Mesothelial cell of epicardium (in vitro differentiated cells): ENCODE data around the gene LCN12. TPM values are rescaled to one million over a fixed set of nuclear protein-coding genes. Genes with fewer than 3 reads are reported as not detected.

Experiments
- DNase-seq, 2 experiments: peaks; one replicate each; pipeline ENCODE4 v3.0.0; 2021; ENCODE audit warnings: low spot score in 2 of 2; ENCODE audit not compliant: unreplicated experiment in 2 of 2
- H3K27ac Mint-ChIP-seq: 2 replicates; pipeline ENCODE4 v1.8.0; 2021; ENCODE audit warnings: mixed read lengths
- H3K27me3 Mint-ChIP-seq: 2 replicates; pipeline ENCODE4 v1.8.0; 2021; ENCODE audit warnings: low read depth, mixed read lengths
- H3K36me3 Mint-ChIP-seq: 2 replicates; pipeline ENCODE4 v1.8.0; 2021; ENCODE audit warnings: mixed read lengths
- H3K4me1 Mint-ChIP-seq: 2 replicates; pipeline ENCODE4 v1.8.0; 2021; ENCODE audit warnings: mixed read lengths
- H3K4me3 Mint-ChIP-seq: 2 replicates; pipeline ENCODE4 v1.8.0; 2021; ENCODE audit warnings: mild to moderate bottlenecking, moderate library complexity, mixed read lengths
- H3K9me3 Mint-ChIP-seq: 2 replicates; pipeline ENCODE4 v1.8.0; 2021; ENCODE audit warnings: mixed read lengths
- CTCF ChIP-seq: fragments of 200-600 bp; sonication (generic); IDR thresholded peaks from one replicate; pipeline ENCODE4 v1.5.0; 2021; ENCODE audit warnings: antibody characterized with exemption; ENCODE audit not compliant: unreplicated experiment
- total RNA-seq: library from RNA; stranded (reverse); gene quantifications from 3 replicates; pipeline ENCODE4 v1.2.1, GENCODE V29; 2021

Gene LCN12
- total RNA-seq, 1 donor from 2014 or later: 13.3 TPM

GRCh38 chr9:136953771-136954269 is 1.7 kb downstream of the LCN12 start:
- no peaks in the 10 kb centered on the region for H3K36me3 Mint-ChIP-seq
- no peak overlapping the region for H3K4me3 Mint-ChIP-seq
- H3K27ac Mint-ChIP-seq: no peak overlapping the region
- peaks cover 2% of the 10 kb centered on the region for H3K4me1 Mint-ChIP-seq
- TF ChIP-seq CTCF: no peak
- no peaks in the 10 kb centered on the region for H3K27me3 Mint-ChIP-seq
- DNase-seq: no peak
- H3K9me3 Mint-ChIP-seq: peaks cover 8% of the 10 kb centered on the region

GRCh38 chr9:136954270-136955083 is 2.4 kb downstream of the LCN12 start:
- H3K36me3 Mint-ChIP-seq: no peaks in the 10 kb centered on the region
- H3K4me1 Mint-ChIP-seq: peaks cover 2% of the 10 kb centered on the region
- H3K27ac Mint-ChIP-seq: no peak overlapping the region
- no peak overlapping the region for H3K4me3 Mint-ChIP-seq
- peaks cover 8% of the 10 kb centered on the region for H3K9me3 Mint-ChIP-seq
- DNase-seq: no peak
- no peaks in the 10 kb centered on the region for H3K27me3 Mint-ChIP-seq
- no peak for TF ChIP-seq CTCF

GRCh38 chr9:136955202-136955942 is 3.3 kb downstream of the LCN12 start:
- DNase-seq: no peak
- H3K27ac Mint-ChIP-seq: no peak overlapping the region
- H3K9me3 Mint-ChIP-seq: peaks cover 8% of the 10 kb centered on the region
- no peak overlapping the region for H3K4me3 Mint-ChIP-seq
- H3K27me3 Mint-ChIP-seq: no peaks in the 10 kb centered on the region
- no peaks in the 10 kb centered on the region for H3K36me3 Mint-ChIP-seq
- no peak for TF ChIP-seq CTCF
- H3K4me1 Mint-ChIP-seq: peaks cover 2% of the 10 kb centered on the region

GRCh38 chr9:136955943-136956335 is 3.9 kb downstream of the LCN12 start:
- Mint-ChIP-seq H3K27ac (no peak overlapping the region), H3K4me1 (peaks cover 2% of the 10 kb centered on the region), H3K36me3 (no peaks in the 10 kb centered on the region), H3K4me3 (no peak overlapping the region), H3K9me3 (peaks cover 8% of the 10 kb centered on the region), H3K27me3 (no peaks in the 10 kb centered on the region)
- DNase-seq: no peak
- TF ChIP-seq CTCF: no peak

GRCh38 chr9:136956604-136957003 is 4.5 kb downstream of the LCN12 start:
- no peaks in the 10 kb centered on the region for H3K27me3 Mint-ChIP-seq
- H3K27ac Mint-ChIP-seq: no peak overlapping the region
- H3K9me3 Mint-ChIP-seq: peaks cover 8% of the 10 kb centered on the region
- DNase-seq: no peak
- H3K36me3 Mint-ChIP-seq: no peaks in the 10 kb centered on the region
- H3K4me3 Mint-ChIP-seq: no peak overlapping the region
- no peak for TF ChIP-seq CTCF
- peaks cover 2% of the 10 kb centered on the region for H3K4me1 Mint-ChIP-seq
